Cerebellar cortex (tissue), 1 donor: Measurements from ENCODE around the gene ADGRD1.
"Not testable (repeated sequence)": the region's sequence is repeated elsewhere in the genome, so short reads cannot be mapped to it uniquely, and the experiment has no call there.

Experiments used
- DNase-seq: peaks from one replicate; pipeline ENCODE4 v3.0.0-alpha.2; 2015; ENCODE audit warnings: low spot score

The ADGRD1 gene

GRCh38 chr12:130953771-130954543 lies at the start of gene ADGRD1:
ADGRD1 (plus strand) TSS chr12:130953907; CDS start chr12:130954466, 559 bp downstream.
- DNase-seq, result no peak

DNA sequence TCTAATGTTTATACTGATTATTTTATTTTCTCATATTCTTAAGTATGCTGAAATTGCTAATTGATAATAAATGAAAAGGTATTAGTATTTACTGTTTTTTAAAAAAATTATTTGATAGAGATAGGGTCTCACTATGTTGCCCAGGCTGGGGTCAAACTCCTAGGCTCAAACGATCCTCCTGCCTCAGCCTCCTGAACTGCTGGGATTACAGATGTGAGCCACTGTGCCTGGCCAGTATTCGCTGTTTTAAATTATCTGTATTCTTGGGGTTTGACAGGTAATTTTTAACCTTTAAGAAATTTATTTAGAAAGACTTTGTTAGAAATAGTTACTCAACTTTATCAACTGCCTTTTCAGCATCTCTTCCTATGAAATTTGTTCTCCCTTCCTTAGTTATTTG lies 49.6 kb upstream of the ADGRD1 start:
- no peak for DNase-seq

DNA sequence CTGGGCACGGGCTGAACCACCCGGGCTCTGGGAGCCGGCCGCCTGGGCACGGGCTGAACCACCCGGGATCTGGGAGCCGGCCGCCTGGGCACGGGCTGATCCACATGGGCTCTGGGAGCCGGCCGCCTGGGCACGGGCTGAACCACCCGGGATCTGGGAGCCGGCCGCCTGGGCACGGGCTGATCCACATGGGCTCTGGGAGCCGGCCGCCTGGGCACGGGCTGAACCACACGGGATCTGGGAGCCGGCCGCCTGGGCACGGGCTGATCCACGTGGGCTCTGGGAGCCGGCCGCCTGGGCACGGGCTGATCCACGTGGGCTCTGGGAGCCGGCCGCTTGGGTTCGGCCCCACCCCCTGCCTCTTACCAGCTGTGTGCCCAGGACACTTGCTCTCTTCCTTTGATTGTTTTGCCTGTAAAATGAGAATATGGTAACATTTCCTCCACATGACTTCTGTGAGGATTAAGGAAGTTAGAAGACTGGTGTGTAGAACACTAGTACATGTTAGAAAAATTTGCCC lies 48.7 kb upstream of the ADGRD1 start:
- DNase-seq, result not testable (repeated sequence)

DNA sequence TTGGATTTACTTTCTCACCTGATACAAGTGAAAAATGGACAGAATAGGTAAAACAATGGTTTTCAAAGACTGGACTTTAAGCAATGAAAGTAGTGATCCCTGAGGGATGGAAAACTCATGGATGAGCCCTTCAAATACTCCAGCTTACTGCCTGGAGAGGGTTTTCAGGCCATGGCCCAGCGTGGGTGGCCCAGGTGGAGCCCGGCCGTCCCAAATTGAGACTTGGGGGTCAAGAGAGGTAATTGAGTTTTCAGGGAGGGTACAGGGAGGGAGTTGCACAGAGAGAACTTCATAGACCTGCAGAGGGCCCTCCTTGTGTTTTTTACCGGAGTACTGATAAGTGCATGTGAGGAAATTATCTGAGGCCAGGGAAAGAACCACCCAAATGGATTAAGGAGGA lies 44.6 kb upstream of the ADGRD1 start:
- DNase-seq, result no peak

DNA sequence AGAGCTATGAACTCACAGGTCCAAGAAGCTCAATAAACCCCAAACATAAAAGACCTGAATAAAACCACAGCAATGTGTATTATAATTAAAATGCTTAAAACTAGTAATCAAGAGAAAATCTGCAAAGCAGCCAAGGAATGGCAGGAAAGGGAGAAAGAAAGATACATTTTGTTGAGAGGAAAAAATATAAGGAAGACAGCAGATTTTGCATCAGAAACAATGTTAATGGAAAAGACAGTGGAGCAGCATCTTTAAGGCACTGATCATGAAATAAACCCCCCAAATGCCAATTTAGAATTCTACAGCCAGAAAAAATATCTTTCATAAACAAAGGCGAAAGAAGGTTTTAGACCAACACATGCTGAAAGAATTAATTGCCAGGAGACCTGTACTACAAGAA lies 42.5 kb upstream of the ADGRD1 start:
- no peak for DNase-seq

DNA sequence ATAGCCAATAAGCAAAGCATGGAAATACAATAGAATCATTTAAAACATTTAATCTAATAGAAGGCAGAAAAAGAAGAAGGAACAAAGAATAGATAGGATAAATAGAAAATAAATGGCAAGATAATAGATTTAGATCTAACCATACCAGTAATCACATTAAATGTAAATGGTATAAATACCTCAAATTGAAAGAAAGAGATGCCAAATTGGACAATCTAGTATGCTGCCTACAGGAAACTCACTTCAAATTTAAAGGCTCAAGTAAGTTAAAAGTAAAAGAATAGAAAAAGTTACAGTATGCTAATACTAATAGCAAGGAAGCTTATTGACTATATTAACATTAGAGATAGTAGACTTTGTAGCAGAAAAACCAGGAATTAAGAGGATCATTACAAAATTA lies 41.8 kb upstream of the ADGRD1 start:
- no peak for DNase-seq

DNA sequence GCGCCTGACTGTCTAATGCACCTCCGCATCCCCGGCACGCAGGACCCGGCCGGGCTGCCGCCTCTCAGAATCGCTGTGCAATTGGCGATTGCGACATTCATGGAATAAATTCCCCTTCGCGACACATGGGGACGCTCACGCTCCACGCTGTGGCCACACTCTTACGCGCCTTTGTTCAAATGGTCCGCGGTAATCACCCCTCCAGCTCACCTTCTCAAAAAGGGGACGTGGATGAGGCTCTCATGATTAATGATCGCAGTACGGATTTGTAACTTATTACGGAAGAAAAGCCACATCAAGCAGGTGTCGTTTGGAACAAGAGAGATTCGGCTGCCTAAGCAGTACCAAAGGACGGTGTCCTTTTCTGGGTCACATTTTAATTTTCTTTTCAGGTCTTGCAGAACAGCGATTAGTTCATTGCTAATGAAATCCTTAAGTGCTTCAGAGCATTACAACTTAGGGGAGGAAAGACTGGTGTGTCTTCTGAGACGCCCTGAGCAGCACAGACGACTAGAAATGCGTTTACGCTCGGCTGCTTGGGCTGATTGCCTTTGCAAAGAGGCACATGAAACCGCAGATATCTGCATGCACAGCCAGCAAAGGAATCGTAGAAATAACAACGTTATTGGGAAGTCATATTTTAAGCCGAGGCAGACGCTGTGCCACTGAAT lies 37.3 kb upstream of the ADGRD1 start:
- DNase-seq, result peak; percentile 70

DNA sequence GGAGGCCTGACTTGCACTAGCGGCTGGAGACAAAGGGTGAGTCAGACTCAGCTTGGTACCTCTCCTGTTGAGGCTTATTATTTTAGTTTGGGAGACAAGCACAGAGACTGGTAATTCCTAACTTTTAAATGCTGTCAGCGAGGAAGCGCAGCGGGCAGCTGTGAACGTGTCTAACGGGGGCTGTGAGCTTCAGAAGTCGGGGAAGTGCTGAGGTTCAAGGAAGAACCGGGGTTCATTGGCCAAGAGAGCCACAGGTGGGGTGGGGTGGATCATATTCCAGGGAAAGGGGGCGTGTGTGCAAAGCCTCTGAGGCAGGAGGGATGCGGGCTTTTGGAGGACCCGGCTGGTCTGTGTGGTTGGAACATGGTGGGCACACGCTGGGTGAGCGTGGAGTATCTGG lies 36.1 kb upstream of the ADGRD1 start:
- DNase-seq, result no peak

DNA sequence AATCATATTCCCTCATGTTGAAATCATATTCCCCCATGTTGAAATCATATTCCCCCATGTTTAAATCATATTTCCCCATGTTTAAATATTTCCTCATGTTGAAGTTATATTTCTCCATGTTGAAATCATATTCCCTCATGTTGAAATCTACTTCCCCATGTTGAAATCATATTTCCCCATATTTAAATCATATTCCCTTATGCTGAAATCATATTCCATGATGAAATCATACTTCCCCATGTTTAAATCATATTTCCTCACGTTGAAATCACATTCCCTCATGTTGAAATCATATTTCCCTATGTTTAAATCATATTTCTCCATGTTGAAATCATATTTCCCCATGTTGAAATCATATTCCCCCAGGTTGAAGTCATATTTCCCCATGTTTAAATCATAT lies 34.6 kb upstream of the ADGRD1 start:
- no peak for DNase-seq

DNA sequence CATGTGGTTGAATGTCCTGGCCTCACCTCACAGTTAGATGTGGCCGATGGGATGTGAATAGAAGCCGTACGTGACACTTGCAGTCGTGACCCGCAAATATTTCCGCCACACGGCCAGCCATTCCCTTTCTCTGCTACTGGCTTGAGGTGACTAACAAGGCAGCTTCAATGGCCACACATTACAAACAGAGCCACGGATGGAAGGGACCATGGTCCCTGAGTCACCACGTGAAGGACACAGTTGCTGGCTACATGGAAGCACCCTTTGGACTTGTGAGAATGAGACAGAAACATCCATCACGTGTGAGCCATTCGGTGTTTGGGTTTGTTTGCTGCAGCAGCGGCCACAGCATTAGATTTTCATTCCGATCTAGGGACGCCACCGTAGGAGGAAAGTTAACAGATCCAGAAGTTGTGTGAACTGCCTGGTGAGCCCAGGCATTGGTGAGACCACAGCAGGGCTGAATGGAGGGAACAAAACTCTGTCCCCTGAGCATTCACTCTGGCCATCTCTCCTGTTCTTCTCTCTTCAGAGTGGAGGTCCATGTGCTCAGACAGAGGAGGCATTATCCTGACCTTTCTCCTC lies 33.5 kb upstream of the ADGRD1 start:
- no peak for DNase-seq

GRCh38 chr12:130920723-130921381 lies 32.9 kb upstream of the ADGRD1 start:
- DNase-seq, result no peak

GRCh38 chr12:130922511-130922953 lies 31.2 kb upstream of the ADGRD1 start:
- no peak for DNase-seq

DNA sequence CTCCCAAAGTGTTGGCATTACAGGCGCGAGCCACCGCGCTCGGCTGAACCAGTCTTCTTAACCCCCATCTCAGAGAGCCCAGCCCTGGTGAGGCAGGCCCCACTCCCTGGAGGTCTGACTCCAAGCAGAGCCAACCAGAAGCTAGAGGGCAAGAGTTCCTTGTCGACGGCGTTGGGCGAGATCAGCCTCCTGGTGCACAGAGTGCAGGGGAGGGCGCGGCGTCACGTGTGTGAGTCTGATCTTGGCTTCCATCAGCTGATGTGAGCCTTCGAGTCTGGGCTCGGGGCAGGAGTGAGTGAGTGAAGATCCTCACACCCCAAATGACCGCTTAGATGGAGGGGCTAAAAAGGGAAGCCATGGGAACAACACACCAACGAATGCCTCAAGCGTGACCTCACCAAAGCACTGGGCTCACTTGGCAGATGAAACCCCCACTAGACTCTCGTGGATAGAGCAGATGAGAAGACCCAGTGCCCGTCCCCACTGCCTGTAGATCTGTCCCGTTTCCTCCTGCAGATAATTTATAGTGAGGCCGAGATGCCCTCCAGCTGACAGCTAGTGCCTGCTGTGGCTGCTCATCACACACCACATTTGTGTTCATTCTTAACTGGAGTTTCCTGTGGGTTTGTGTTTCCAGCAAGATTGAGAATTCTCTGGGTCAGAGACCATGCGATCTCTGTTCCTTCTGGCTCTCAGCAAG lies 28.6 kb upstream of the ADGRD1 start:
- DNase-seq, result no peak

- no peak for DNase-seq
Measured at GRCh38 chr12:130925666-130926015, 28.1 kb upstream of the ADGRD1 start.

DNA sequence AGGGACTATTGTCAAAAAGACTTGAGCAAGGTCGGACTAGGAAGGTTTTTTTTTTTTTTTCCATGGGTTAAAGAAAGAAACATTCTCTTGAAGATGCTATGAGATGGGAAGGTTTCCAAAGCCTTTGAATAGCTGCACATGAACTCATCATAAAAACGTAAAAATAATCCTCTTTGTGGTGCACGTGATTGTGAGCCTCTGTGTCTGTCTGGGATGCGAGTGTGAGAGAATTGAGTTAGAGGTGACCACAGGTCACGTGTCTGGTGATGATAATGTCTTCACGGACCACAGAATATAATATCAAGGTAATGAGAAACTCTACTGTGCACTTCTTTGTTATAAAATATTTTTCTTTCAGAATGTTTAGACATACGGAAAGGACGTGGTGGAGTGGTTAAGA lies 24.3 kb upstream of the ADGRD1 start:
- no peak for DNase-seq

- no peak for DNase-seq
Measured at GRCh38 chr12:130932061-130932930, 21.4 kb upstream of the ADGRD1 start.

DNA sequence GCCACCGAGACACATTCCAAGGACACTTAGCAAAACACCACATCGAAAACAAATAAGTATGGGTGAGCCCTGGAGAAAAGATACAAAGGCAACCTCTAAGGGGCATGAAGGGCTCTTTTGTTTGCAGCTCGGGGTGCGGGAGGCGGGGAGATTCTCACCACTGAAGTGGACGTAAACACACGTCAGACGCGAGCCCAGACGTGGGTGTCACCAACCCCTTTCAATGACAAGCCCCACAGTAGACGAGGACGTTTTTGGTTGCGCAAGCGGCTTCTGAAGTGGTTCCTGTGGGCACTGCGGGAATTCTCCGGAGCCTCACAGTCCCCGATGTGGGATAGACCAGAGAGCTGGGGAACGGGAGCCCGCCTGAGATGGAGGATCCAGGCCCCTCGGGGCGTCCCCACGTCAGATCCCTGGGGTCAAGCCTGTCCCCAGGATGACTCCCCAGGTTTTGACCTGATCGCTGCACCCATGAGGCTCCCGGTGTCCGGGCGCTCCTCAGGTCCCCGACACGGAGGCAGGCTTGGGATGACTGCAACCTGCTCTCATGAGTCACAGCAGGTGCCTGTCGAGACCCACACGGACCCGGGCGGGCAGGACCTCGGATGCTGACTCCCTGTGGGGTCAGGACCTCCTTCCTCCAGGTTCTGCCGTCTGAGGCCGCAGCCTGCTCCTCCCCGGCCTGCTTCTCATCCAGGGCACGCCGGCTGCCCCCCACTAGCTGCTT lies 20.3 kb upstream of the ADGRD1 start:
- no peak for DNase-seq

GRCh38 chr12:130934753-130935152 lies 19.0 kb upstream of the ADGRD1 start:
- no peak for DNase-seq

- no peak for DNase-seq
Measured at GRCh38 chr12:130936561-130936960, 17.1 kb upstream of the ADGRD1 start.

- DNase-seq, result no peak
Measured at GRCh38 chr12:130937063-130937462, 16.6 kb upstream of the ADGRD1 start.
